Activated CD4-positive, alpha-beta T cell treated with anti-CD3 and anti-CD28 coated beads, Interleukin-2, amount 10 ng/mL, durations not matched to agents 7 days and 5 days (primary cell): Measurements from ENCODE around the gene FETUB. TPM values are rescaled to one million over a fixed set of nuclear protein-coding genes. Genes with fewer than 3 reads are reported as not detected.

Experiments
- CTCF ChIA-PET: fragments of 350-600 bp; sonication (Branson Sonifier 250); formaldehyde crosslinking; loops from one replicate; lab custom pipeline; 2021; ENCODE audit warnings: antibody characterized with exemption; lab: Charles Lee
- POLR2A ChIA-PET: fragments of 350-600 bp; sonication (Branson Sonifier 250); formaldehyde crosslinking; loops from one replicate; lab custom pipeline; 2021; ENCODE audit warnings: antibody characterized with exemption; lab: Charles Lee
- DNase-seq: peaks from one replicate; pipeline ENCODE4 v3.0.0-alpha.2; 2020
- H3K27ac Mint-ChIP-seq: one replicate; pipeline ENCODE4 v1.8.0; 2021; ENCODE audit warnings: mild to moderate bottlenecking, moderate library complexity, mixed read lengths
- H3K27me3 Mint-ChIP-seq: one replicate; pipeline ENCODE4 v1.8.0; 2021; ENCODE audit warnings: mixed read lengths
- H3K36me3 Mint-ChIP-seq: one replicate; pipeline ENCODE4 v1.8.0; 2021; ENCODE audit warnings: low read depth, mixed read lengths
- H3K4me1 Mint-ChIP-seq: one replicate; pipeline ENCODE4 v1.8.0; 2021; ENCODE audit warnings: mixed read lengths
- H3K4me3 Mint-ChIP-seq: one replicate; pipeline ENCODE4 v1.8.0; 2021; ENCODE audit warnings: mild to moderate bottlenecking, moderate library complexity, mixed read lengths
- H3K9me3 Mint-ChIP-seq: one replicate; pipeline ENCODE4 v1.8.0; 2021; ENCODE audit warnings: mixed read lengths
- total RNA-seq, 2 experiments: library from RNA; stranded (reverse); gene quantifications; one replicate each; pipeline ENCODE4 v1.2.3, GENCODE V29; 2021

FETUB gene
- not detected for total RNA-seq

GRCh38 chr3:186639778-186640472, at the start of gene FETUB:
FETUB (plus strand) TSS chr3:186640399; CDS start chr3:186640461, 62 bp downstream.
- ChIA-PET POLR2A (no interaction called here), CTCF (interaction anchor here (0.6 to 1.4 kb wide), 2 partner anchors 23 to 48 kb away, joined by 3 to 4 read pairs; no protein-coding TSS in a partner anchor)
- H3K36me3 Mint-ChIP-seq = no peaks in the 10 kb centered on the region
- no peak for DNase-seq
- H3K4me1 Mint-ChIP-seq = no peaks in the 10 kb centered on the region
- peaks cover 31% of the 10 kb centered on the region for H3K27me3 Mint-ChIP-seq
- no peak within 1 kb of the TSS for H3K4me3 Mint-ChIP-seq
- H3K27ac Mint-ChIP-seq = no peak within 1 kb of the TSS
- H3K9me3 Mint-ChIP-seq = no peaks in the 10 kb centered on the region

DNA sequence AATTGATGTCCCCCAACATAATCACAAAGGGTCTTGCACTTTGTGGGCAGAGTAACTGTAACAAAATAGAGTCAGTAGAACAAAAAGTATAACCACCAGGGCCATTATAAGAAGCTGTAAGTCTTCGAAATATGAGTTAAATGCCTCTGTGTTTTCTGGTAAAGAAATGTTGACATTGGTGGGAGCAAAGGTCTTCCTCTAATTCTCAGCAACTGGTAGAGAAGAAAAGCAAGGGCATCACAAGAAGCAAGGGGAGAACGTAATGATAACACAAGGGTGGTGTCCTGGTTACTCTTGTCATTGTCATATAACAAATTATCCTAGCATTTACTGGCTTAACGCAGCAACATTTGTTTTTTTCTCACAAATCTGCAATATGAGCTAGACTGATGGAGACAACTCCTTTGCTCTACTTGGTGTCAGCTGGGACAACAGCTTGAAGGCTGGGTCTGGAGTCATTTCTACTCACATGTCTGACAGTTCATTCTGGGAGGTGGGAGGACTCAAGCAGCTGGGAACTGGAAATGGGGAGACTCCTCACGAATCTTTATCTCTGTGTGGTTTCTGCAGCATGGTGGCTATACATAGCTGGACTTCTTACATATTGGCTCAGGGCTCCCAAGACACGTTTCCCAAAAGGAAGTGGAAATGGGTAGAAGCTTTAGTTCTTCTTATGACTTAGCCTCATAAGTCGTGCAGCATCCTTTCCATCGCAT, 49.5 kb upstream of the FETUB start:
- H3K4me1 Mint-ChIP-seq = peaks cover 21% of the 10 kb centered on the region
- no peaks in the 10 kb centered on the region for H3K9me3 Mint-ChIP-seq
- CTCF ChIA-PET = interaction anchor here (0.8 to 1.6 kb wide), 6 partner anchors 9 to 26 kb away, joined by 3 to 5 read pairs (median 4); partner anchors contain the start of gene DNAJB11
- POLR2A ChIA-PET = no interaction called here
- H3K27me3 Mint-ChIP-seq = no peaks in the 10 kb centered on the region
- no peak overlapping the region for H3K27ac Mint-ChIP-seq
- peaks cover 3% of the 10 kb centered on the region for H3K36me3 Mint-ChIP-seq
- no peak for DNase-seq
- H3K4me3 Mint-ChIP-seq = no peak overlapping the region

DNA sequence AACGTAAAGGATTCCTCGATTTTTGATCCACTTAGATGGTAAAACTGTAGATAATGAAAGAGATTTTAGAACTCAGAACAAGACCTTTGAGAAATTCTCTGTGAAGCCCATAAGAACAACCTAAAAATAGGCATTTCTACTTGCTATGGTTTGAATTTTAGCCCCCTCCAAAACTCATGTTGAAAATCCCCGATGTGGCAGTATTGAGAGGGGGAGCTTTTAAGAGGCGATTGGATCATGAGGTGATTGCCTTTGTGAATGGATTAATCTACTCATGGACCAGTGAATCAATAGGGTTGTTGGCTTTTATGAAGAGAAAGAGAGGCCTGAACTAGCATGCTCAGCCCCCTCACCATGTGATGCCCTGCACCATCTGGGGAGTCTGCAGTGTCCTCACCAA, 47.5 kb upstream of the FETUB start:
- H3K9me3 Mint-ChIP-seq = no peaks in the 10 kb centered on the region
- H3K27me3 Mint-ChIP-seq = no peaks in the 10 kb centered on the region
- no peak overlapping the region for H3K4me3 Mint-ChIP-seq
- CTCF ChIA-PET = no interaction called here
- H3K27ac Mint-ChIP-seq = no peak overlapping the region
- no peaks in the 10 kb centered on the region for H3K36me3 Mint-ChIP-seq
- DNase-seq = no peak
- POLR2A ChIA-PET = no interaction called here
- peaks cover 21% of the 10 kb centered on the region for H3K4me1 Mint-ChIP-seq

GRCh38 chr3:186593862-186594261, 46.3 kb upstream of the FETUB start:
- Mint-ChIP-seq H3K27ac (no peak overlapping the region), H3K4me3 (no peak overlapping the region), H3K36me3 (no peaks in the 10 kb centered on the region), H3K9me3 (no peaks in the 10 kb centered on the region), H3K4me1 (peaks cover 14% of the 10 kb centered on the region), H3K27me3 (no peaks in the 10 kb centered on the region)
- ChIA-PET POLR2A (no interaction called here), CTCF (interaction anchor here (0.9 kb wide), 1 partner anchor 23 kb away, joined by 3 read pairs; no protein-coding TSS in a partner anchor)
- no peak for DNase-seq

GRCh38 chr3:186594591-186595113, 45.5 kb upstream of the FETUB start:
- Mint-ChIP-seq H3K36me3 (no peaks in the 10 kb centered on the region), H3K9me3 (no peaks in the 10 kb centered on the region), H3K27ac (no peak overlapping the region), H3K4me1 (peaks cover 10% of the 10 kb centered on the region), H3K27me3 (no peaks in the 10 kb centered on the region), H3K4me3 (no peak overlapping the region)
- ChIA-PET POLR2A (no interaction called here), CTCF (interaction anchor here (0.5 to 0.9 kb wide), 3 partner anchors 12 to 589 kb away, joined by 3 to 4 read pairs (median 3); no protein-coding TSS in a partner anchor)
- no peak for DNase-seq

DNA sequence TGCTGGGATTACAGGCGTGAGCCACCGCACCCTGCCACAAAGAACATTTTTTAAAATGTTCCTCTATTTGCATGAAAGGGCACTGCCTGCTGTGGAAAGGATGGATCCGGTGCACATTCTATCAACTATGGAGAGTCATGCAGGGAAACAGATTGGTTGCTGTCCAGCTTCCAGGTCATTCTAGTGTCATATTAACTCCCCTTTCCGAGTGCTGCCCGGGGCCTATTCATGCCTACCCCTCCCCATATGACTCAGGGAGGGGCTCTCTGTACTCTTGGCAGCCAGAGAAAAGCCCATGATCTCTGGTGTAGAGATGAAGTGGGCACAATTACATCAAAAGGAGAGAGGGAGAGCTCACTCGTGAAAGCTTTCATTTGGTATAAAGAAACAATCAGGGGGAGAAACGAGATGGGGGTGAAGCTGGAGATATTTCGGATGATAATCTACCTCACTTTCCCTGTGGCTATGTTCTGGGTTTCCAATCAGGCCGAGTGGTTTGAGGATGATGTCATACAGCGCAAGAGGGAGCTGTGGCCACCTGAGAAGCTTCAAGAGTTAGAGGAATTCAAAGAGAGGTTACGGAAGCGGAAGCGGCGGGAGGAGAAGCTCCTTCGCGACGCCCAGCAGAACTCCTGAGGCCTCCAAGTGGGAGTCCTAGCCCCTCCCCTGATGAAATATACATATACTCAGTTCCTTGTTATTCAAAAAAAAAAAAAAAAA, 43.5 kb upstream of the FETUB start:
- POLR2A ChIA-PET = no interaction called here
- H3K9me3 Mint-ChIP-seq = no peaks in the 10 kb centered on the region
- no peak overlapping the region for H3K27ac Mint-ChIP-seq
- no peaks in the 10 kb centered on the region for H3K36me3 Mint-ChIP-seq
- H3K27me3 Mint-ChIP-seq = no peaks in the 10 kb centered on the region
- no peak for DNase-seq
- H3K4me3 Mint-ChIP-seq = no peak overlapping the region
- no peaks in the 10 kb centered on the region for H3K4me1 Mint-ChIP-seq
- CTCF ChIA-PET = interaction anchor here (0.7 to 1.2 kb wide), 4 partner anchors 10 to 256 kb away, joined by 3 to 7 read pairs (median 4); no protein-coding TSS in a partner anchor

DNA sequence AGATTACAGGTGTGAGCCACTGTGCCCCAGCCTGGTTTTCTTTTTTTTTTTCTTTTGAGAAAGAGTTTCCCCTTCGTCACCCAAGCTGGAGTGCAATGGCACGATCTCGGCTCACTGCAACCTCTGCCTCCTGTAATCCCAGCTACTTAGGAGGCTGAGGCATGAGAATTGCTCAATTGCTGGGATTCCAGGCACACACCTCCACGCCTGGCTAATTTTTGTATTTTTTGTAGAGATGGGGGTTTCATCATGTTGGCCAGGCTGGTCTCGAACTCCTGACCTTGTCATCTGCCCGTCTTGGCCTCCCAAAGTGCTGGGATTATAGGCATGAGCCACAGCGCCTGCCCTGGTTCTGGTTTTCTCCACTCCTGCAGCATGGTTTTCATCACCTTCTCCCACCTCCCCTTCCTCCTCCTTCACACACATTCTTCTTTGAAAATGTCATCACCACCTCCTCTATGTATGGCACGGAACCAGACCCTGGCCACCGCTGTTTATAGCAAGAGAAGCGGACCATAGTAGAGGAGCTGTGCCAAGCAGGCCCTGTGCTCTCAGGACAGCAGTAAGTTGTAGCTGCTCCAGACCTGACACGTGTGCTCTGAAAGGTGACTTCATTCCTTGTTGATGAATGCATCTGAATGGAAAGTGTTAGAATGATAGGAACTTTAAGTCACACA, 42.0 kb upstream of the FETUB start:
- H3K9me3 Mint-ChIP-seq = no peaks in the 10 kb centered on the region
- no peaks in the 10 kb centered on the region for H3K4me1 Mint-ChIP-seq

GRCh38 chr3:186598794-186599141, 41.4 kb upstream of the FETUB start:
- H3K36me3 Mint-ChIP-seq = no peaks in the 10 kb centered on the region
- CTCF ChIA-PET = interaction anchor here (0.6 kb wide), 1 partner anchor 767 kb away, joined by 4 read pairs; no protein-coding TSS in a partner anchor
- no peaks in the 10 kb centered on the region for H3K9me3 Mint-ChIP-seq
- POLR2A ChIA-PET = no interaction called here
- H3K4me1 Mint-ChIP-seq = no peaks in the 10 kb centered on the region
- no peaks in the 10 kb centered on the region for H3K27me3 Mint-ChIP-seq
- no peak for DNase-seq
- no peak overlapping the region for H3K27ac Mint-ChIP-seq
- H3K4me3 Mint-ChIP-seq = no peak overlapping the region

More for the DNA sequence above, 42.0 kb upstream of the FETUB start:
- Mint-ChIP-seq H3K27ac (no peak overlapping the region), H3K27me3 (no peaks in the 10 kb centered on the region), H3K4me3 (no peak overlapping the region), H3K36me3 (no peaks in the 10 kb centered on the region)
- ChIA-PET CTCF (interaction anchor here (0.6 kb wide), 1 partner anchor 767 kb away, joined by 4 read pairs; no protein-coding TSS in a partner anchor), POLR2A (no interaction called here)
- no peak for DNase-seq

DNA sequence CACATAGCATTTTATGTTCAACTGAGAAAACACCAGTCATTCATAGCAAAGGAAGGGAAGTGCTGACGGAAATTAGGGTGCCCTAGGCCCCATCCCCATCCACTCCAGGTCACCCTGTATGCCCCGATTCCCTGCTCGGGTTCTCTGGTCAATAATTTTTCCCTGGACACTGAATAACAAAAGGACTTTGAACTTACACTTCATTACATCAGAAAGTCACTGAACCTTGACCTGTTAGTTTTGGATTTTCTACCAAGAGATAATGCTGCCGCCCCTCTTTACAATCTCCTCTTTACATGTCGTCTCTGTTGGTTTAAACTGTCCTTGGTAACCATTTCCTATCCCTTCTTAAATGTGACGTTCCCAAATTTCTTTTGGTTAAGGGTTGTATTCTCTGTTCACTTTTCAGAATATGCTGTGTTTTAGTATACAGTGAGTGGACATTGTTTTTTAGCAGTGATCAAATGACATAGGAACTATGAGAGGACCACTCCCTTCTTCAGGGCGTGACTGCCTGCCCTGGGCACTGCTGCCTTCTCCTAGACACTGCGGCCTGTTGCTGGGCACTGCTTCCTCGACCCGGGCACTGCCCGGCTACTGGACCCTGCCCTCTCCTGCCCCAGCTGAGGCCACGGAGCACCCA, 40.9 kb upstream of the FETUB start:
- Mint-ChIP-seq H3K4me3 (no peak overlapping the region), H3K27ac (no peak overlapping the region), H3K4me1 (no peaks in the 10 kb centered on the region), H3K27me3 (no peaks in the 10 kb centered on the region), H3K9me3 (no peaks in the 10 kb centered on the region), H3K36me3 (no peaks in the 10 kb centered on the region)
- POLR2A ChIA-PET = no interaction called here
- no peak for DNase-seq
- CTCF ChIA-PET = interaction anchor here (1.8 kb wide), 1 partner anchor 11 kb away, joined by 5 read pairs; no protein-coding TSS in a partner anchor

DNA sequence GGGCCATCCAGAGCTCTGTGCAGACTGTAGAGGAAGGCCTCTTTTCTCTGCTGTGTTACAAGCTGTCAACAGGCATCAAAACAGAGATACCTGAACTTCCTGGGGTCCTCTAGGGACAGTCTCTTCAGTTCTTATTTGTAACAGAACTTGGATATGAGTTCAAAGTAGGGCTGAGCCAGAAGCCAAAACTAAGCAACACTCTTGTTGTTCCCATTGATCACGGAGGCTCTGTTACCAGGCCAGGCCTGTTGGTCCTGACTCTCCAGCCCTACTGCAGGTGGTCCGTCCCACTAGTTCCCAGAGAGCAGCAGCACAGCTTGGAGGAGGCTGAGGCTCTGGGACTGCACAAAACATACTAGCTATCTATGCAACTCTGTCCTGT, 40.4 kb upstream of the FETUB start:
- no peak for DNase-seq
- H3K36me3 Mint-ChIP-seq = no peaks in the 10 kb centered on the region
- H3K27ac Mint-ChIP-seq = no peak overlapping the region
- H3K27me3 Mint-ChIP-seq = no peaks in the 10 kb centered on the region
- no peak overlapping the region for H3K4me3 Mint-ChIP-seq
- H3K9me3 Mint-ChIP-seq = no peaks in the 10 kb centered on the region
- no peaks in the 10 kb centered on the region for H3K4me1 Mint-ChIP-seq
- ChIA-PET POLR2A (interaction anchor here (0.6 kb wide), 1 partner anchor 684 kb away, joined by 3 read pairs; no protein-coding TSS in a partner anchor), CTCF (interaction anchor here (0.5 to 1.8 kb wide), 3 partner anchors 9 to 502 kb away, joined by 3 to 5 read pairs (median 4); no protein-coding TSS in a partner anchor)

GRCh38 chr3:186600896-186601295, 39.3 kb upstream of the FETUB start:
- H3K4me3 Mint-ChIP-seq = no peak overlapping the region
- no peaks in the 10 kb centered on the region for H3K27me3 Mint-ChIP-seq
- no peak for DNase-seq
- ChIA-PET POLR2A (no interaction called here), CTCF (interaction anchor here (1.0 to 1.8 kb wide), 5 partner anchors 8 to 16 kb away, joined by 3 to 5 read pairs (median 3); no protein-coding TSS in a partner anchor)
- no peaks in the 10 kb centered on the region for H3K4me1 Mint-ChIP-seq
- H3K36me3 Mint-ChIP-seq = no peaks in the 10 kb centered on the region
- H3K27ac Mint-ChIP-seq = no peak overlapping the region
- no peaks in the 10 kb centered on the region for H3K9me3 Mint-ChIP-seq
